HG03139 (cell line): ENCODE results near the gene ANKRD23.
"Not testable (repeated sequence)": the region's sequence is repeated elsewhere in the genome, so short reads cannot be mapped to it uniquely, and the experiment has no call there.

ENCODE experiments used
- ATAC-seq: cut with Tn5 transposase; IDR thresholded peaks from one replicate; pipeline ENCODE4 v1.9.1; 2021; ENCODE audit not compliant: unreplicated experiment

Gene ANKRD23

DNA sequence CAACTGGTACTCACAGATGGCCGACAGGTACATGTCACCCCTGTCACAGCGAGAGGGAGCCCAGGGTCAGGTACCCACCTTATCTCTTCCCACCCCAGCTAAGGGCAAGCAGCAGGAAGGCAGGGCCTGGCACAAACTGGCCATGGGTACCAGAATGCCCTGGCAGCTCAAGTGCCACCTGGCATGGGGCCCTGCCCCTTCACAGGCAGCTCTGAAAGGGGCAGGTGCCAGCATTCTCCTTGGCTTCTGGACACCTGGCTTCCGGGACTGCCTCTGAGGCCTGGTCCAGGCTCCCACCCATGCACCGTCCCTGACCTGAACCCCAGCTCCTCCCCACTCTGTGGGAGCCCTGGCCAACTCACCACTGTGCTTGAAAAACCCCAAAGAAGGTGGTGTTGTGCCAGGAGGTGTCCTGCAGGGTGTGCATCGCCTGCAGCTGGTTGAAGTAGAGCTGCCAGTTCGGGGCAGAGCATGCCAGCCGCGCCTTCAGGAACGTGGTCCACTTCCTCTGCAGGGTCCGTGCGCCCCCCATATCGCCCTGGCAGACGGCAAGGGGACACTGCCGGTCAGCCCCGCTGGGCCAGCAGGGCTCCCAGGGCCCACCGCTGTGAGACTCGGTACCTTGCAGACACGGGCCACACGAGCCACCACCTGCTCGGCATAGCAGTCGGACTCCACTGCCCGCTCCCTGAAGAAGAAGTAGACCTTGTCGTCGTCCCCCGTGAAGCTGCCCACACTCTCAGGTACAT lies 20.7 kb upstream of the ANKRD23 start:
- ATAC-seq, result no peak

DNA sequence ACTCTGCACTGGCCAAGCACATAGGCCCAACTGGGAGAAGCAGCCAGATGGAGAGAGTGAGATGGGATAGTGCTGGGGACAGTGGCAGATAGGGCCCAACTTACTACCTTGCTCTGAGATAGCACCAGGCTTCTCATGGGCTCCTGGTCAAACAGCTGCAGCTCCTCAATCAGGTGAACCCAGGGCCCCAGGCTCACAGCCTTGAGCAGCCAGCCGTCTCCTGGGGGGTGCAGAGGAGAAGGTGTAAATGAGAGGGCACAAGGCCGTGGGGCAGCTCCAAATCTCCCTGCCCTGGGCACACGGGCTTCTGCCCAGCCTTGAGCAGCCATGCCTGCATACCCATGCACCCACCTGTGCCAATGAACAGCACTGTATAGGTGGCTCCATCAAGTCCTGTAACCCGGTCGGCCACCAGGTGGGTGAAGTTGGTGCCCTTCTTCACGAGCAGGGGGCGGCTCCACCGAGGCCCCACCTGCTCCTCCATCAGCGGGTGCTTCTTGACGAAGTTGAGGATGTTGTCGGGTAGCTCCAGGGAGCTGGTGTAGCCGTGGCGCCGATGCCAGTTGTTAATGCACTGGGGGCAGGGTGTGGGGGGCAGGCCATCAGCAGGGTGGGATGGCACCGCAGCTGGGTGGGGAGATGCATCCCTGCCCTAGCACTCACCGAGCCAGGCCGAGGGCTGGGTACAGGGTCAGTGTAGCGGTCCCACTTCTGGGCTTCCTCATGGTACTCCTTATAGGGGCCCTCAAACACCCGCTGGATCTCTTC lies 19.9 kb upstream of the ANKRD23 start:
- no peak for ATAC-seq

DNA sequence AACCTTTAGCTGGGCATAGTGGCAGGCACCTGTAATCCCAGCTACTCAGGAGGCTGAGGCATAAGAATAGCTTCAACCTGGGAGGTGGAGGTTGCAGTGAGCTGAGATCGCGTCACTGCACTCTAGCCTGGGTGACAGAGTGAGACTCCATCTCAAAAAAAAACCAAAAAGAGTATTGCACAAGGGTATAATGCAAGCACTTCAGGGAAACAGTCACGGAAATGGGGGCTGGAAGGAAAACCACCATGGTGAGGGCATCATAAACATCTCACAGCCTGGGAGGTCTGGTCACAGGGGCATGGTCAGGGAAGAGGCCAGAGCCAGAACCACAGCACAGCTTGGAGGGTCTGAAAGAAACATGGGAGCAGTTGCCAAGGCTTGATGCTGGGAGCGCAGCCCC lies 19.2 kb upstream of the ANKRD23 start:
- not testable (repeated sequence) for ATAC-seq

DNA sequence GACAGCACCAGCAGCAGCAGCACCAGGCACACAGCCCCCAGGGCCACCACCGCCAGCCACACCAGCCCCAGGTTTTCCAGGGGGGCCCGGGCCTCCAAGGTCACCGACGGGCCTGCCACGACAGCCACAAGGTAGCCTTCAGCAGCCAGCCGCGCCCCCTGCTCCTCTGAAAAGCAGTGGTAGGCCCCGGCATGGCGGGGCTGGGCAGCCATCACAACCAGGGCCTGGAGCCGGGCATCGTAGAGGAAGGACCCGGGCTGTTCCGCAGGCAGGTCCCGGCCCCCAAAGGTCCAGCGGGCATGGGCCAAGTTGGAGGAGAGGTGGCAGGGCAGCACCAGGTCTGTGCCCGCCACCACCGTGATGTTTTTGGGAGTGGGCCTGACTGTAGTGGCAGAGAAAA lies 17.3 kb upstream of the ANKRD23 start:
- ATAC-seq, result no peak

DNA sequence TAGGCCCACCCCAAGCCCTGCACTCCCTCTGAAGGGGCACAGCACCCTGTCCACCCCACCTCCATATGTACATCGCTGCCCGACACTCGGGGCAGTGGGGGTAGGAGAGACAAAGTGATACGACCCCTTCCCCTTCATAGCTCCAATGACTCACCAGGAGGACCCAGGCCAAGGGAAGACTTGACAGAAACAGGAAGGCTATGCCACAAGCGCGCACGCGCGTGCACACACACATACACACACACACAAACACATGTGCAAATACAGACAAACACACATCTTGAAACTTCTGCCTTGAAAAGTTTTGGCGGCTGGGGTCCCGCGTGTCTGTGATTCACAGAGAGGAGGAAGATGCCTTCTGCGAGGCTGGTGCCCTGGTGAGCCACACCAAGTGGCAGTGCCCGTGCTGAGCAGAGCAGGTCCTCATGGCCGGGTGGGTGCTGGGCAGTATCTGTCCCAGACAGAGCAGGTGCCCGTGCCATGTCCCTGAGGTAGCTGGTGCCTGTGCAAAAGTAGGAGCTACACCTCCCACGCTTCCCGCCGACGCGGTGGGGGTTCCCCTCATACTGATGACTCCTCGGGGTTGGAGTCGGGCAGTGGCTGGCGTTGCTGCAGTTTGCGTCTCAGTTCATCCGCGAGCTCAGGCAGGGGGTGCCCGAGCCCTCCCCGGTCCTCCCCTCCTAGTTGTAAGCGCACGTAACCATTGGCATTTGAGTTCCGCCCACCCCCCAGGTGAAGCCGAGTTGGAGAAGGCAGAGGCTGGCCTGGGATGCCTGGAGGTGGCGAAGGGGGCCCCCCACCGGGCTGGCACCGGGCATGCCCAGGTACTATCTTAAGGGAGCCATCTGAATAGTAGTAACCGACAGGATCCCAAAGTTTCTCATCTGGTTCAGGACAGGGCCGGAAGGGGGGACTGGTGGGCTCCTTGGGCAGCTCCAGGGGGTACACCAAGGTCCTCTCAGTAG lies 16.5 kb upstream of the ANKRD23 start:
- no peak for ATAC-seq

DNA sequence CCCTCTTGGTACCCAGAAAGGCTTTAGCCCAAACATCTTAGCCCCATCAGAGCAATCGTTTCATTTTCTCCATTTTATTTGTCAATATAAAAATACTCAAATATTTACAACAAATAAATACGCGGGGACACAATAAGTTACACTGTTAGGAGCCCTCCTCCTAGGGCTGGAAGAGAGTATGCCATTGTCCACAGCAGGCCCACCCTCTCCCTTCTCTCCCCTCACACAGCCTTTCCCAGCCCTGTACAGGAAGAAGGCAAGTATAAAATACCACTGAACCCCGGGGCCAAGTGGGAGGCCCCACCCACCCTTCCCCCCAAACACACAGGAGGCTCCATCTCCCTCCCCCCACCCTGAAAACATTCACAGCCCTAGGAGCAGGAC lies 15.9 kb upstream of the ANKRD23 start:
- ATAC-seq, result no peak

DNA sequence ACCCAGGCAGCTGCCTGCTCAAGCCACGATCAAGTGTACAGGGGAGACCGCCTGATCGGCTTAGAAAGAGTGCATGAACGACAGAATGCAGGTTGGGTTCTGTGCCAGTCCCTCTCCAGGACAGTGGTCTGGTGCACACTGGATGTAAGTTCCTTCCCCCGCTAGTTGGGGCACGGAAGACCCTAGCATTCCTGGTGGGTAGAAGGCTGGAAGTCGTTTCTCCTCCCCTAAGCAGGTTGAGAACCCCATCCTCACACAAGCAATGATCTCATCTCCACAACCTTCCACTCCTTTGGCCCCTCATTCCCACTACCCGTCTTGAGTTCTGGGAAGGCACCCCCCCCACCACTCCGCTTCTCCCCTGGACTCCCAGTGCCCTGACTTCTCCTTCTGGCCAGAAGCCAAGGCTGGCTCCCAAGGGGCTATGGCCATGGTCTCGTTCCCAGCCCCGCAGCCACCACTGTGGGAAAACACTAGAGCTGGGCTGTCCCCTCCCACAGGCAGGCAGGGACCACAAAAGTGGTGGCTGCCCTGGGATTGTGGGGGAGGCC lies 15.4 kb upstream of the ANKRD23 start:
- no peak for ATAC-seq

DNA sequence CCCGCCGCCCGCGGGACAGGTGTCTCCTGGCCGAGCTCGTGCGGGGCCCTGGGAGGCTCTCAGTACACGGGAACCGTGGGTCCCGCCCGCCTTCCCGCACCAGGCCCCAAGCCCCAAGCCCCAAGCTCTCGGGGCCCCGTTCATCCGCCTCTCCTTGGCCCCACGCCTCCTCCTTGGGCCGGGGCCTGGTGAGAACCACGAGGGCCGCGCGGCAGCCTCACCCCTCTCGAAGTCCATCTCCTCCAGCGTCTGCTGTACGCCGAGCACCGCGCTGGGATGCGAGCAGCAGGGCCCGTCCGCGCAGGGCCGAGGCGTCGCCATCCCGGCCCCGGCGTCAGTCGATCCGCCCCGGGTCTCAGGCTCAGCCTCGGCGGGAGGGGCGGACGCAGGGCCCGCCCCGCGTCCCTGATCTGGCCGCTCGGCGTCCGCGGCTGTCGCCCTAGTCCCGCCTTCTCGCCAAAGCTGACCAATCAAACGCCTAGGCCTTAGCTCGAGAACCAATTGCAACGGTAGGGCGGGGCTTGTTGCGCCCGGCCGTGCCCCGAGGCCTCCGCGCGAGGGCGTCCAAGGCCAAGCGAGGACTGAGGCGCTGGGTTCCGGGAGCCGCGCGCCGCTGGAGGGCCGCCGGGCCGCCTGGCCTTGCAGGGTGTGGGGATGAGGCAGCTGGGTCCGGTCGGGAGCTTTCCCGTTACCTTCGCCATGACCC lies 14.0 kb upstream of the ANKRD23 start, which contains the start of gene ANKRD39:
TSS of gene ANKRD39 (minus strand) at position 350 of the 706 bp plus-strand sequence. CDS start at position 321, 29 bp downstream.
- peak; percentile 79 for ATAC-seq

DNA sequence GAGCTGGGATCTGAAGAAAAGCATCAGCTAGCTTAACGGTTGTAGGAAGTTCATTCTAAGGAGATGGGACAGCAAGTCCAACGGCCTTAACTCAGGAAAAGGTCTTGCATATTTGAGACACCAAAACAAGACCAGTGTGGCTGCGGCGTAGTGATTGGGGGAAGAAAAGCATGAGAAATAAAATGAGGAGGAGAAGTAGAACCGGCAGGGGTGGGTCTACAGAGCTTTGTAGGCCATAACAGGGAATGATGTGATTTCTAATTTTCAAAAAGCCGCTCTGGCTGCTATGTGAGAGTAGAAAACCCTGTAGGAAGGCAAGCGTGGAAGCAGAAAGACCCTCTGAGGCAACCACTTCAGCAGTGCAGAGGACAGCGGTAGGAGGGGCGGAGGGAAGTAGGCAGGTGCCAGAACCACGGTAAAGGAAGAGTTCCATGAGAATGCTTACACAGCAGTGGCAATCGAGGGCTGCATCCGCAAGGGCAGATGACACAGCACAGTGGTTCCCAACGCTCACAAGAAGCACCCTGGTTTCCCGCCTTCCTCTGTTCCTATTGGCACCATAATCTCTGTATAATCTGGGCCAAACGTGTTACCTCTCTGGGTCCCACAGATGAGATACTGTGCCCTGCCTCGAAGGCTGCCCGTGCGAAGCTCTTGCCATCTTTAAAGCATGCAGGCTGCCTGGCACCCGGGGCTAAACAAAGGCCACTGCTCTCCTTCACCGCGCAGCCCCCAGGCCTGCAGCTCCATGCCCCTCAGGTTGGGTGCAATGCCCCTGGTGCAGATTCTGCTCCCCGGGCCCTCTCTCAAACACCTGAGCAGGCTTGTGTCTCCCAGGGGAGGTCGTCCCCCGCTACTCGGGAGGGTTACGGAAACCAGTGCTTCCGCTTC lies 13.2 kb upstream of the ANKRD23 start:
- ATAC-seq, result no peak

DNA sequence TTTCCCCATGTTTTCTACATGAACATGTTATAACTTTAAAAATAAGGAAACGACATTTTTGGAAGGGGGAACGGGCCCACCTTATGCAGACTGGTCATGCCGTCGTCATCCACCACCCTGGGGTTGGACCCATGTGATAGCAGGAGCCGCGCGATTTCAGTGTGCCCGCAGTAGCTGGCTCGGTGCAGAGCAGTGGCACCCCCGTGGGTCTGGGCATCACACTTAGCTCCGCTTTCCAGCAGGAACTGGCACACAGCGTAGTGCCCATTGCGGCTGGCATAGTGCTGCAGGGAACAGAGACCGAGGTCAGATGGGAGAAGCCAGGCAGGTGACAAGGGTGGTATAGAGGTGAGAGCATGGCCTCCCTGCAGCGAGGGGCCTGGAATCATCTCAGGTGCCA lies 9.5 kb upstream of the ANKRD23 start:
- ATAC-seq, result no peak

DNA sequence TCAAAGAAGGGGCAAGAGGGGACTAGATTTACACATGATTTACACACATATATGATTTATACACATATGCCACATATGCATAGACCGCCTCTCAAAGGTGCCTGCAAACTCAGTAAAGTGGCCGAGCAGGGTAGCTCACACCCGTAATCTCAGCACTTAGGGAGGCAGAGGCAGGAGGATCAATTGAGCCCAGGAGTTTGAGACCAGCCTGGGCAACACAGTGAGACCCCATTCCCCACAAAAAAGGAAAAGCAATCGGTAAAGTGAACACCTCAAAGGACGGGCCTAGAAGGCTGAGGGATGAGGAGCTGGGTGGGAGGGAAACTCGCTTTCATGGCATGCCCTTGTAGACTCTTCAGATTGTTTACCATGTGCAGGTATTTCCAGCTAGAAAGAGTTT lies 8.8 kb upstream of the ANKRD23 start:
- ATAC-seq, result no peak

DNA sequence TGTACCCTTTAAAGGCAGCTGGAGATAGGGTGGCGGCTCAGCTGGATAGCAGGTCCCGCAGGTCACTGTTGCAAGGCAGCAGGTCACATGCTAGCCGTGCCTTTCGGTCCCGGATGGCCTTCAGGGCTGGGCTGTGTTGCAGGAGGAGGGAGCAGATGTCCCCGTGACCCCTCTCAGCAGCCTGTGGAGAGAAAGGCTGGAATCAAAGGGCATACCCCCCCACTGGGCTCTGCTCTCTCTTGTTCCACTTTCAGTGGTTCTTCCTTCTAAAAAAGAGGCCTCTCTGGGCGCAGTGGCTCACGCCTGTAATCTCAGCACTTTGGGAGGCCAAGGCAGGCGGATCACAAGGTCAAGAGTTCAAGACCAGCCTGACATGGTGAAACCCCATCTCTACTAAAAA lies 4.4 kb upstream of the ANKRD23 start:
- no peak for ATAC-seq

DNA sequence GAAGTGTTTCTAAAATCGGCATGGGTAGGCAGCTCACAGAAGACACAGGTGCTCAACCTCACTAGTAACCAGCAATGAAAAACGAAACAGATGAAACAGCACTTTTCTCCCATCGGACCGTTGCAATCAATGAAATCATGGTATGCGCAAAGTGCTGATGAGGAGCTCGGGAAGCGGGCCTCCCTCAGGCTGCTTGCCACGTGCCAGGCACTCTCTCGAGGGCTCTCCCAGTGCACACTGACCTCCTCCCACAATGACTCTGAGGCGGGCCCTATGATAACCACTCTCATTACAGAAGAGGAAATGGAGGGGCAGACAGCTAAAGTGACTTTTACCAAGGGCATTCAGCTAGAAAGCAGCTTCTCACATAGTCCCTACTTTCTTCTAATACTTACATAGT lies 3.8 kb upstream of the ANKRD23 start:
- ATAC-seq, result no peak

DNA sequence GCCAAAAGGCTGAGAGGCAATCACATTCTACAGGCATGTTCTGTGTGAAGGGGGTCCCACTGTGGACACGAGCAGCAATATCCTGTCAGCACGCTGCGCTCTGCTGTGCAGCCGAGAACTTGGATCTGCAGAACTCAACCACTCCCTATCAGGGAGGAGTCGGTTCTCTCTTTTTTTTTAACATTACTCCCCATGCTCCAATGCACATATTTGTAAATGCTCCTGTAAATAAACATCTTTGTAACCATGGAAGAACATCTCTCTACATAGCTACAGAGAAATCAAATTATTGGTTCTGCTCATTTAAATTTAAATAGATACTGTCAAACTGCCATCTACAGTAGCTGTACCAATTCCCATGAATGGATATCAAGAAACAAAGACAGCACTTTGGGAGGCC lies 3.0 kb upstream of the ANKRD23 start:
- ATAC-seq, result no peak

DNA sequence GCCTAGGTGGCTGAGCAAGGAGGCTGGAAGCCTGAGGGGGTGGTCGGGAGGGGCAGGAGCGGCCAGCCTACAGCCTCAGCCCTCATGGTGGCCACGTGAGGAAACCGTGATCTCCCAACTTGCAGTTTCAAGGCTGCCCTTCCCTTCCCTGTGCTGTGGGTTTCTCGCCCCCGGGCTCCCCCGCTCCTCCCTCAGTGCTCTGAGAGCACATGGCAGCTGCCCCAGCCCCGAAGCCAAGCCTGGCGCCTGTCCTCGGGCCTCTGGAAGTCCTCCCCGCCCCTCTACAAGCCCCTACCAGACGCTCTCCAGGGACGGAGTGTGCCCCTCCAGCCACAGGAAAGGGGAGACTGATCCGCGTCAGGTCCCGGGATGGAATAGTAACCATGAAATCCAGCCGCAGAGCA lies 586 bp upstream of the ANKRD23 start:
- no peak for ATAC-seq

DNA sequence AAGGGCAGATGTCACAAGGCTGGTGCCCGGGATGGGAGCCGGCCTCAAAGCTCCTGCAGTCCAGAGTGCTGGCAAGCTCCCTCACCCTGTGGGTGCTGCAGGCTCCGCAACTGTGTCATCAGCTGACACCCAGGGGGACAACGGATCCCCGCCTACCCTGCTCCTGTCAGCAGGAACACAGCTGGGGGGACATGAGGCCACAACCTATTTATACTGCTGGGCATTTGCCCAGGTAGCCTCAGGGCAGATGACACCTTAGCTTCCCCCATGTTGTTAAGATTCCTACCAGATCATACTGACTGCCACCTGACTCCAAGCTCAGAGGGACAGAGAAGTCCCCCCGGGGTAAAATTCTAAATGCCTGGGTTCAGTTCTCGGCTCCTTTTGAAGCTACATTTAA lies 1.2 kb downstream of the ANKRD23 start:
- no peak for ATAC-seq

DNA sequence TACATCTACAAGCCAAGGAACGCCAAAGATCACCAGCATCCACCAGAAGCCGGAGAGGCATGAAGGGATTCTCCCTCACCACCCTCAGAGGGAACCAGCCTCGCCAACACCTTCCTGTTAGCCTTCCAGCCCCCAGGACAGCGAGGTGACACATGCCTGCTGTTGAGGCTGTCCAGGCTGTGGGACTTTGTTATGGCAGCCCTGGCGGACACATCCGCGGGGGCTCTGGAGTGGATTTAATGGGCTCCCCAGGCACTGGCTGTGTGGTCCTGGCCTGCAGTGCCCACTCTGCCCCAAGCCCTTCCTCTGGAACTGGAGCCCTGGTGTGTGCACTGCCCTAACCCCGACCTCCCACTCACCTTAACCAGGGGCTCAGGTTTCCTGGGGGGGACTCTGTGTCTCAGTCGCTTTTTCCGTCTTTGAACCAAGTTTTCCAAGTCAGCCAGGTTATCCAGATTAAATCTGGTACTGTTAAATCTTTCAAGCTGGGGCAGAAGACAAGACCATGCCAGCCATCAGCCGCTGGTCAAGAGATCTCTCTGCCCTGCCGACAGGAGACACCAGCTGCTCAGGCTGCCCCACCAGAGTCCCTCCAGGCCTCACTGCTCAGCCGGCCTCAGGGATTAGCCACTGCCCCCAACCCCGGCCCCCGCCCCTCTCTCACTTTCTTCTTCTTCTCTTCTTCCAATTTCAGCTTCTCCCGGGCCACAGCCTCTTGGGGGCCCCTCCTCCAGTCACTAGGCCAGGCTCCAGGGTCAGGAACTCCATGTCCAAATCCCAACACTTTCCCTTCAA lies 1.9 kb downstream of the ANKRD23 start:
- ATAC-seq, result no peak
